Loucy (cell line): Measurements from ENCODE around the gene SLC31A2.

Source experiments
- EZH2phosphoT487 ChIP-seq: fragments of 200-600 bp; IDR thresholded peaks from 2 replicates; pipeline ENCODE4 v1.6.1; 2018; ENCODE audit warnings: antibody characterized with exemption, mild to moderate bottlenecking, moderate library complexity, borderline replicate concordance
- TF ChIP-seq, protein P1 (sequence below): fragments of 200-600 bp; sonication (generic); conservative IDR thresholded peaks from 2 replicates; pipeline ENCODE4 v1.5.1; 2014; ENCODE audit warnings: mild to moderate bottlenecking, antibody characterized with exemption, low read length

DNA sequence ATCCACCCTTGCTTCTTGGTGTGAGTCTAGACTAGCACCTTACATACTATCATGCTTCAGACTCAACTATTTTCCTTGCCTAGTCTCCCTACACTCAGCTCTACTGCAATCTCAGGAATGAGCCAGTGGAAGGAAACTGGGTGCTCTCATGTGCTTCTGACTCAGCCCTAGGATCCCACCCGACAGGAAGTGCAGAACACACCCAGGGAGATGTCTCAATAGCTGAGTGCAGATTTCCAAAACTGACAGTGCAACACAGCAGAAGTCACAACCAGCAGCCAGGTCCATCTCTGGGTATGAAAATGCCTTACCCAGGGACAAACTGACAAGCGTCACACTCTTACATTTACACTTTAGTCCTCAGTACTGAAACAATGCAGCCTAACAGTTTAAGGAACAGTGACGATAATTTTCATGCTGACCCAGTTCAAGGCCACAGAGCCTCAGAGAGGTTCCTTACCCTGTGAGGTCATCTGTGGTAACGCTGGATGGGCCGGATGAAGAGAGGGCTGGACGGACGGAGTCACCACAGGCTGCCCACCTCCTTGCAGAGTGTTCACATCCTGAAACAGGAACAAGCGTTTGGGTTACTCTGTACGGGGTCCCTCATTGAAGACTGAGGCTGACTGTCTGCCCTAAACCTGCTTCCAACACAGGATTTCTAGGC lies 37.3 kb downstream of the SLC31A2 start:
- TF ChIP-seq, protein P1, sequence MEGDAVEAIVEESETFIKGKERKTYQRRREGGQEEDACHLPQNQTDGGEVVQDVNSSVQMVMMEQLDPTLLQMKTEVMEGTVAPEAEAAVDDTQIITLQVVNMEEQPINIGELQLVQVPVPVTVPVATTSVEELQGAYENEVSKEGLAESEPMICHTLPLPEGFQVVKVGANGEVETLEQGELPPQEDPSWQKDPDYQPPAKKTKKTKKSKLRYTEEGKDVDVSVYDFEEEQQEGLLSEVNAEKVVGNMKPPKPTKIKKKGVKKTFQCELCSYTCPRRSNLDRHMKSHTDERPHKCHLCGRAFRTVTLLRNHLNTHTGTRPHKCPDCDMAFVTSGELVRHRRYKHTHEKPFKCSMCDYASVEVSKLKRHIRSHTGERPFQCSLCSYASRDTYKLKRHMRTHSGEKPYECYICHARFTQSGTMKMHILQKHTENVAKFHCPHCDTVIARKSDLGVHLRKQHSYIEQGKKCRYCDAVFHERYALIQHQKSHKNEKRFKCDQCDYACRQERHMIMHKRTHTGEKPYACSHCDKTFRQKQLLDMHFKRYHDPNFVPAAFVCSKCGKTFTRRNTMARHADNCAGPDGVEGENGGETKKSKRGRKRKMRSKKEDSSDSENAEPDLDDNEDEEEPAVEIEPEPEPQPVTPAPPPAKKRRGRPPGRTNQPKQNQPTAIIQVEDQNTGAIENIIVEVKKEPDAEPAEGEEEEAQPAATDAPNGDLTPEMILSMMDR, result no peak
- TF ChIP-seq EZH2phosphoT487, result no peak
